ENCODE data around the gene NXPE4. TPM values are rescaled to one million over a fixed set of nuclear protein-coding genes. Genes with fewer than 3 reads are reported as not detected.

NXPE4 gene
- polyA plus RNA-seq, 1 donor from 2014 or later: not detected

DNA sequence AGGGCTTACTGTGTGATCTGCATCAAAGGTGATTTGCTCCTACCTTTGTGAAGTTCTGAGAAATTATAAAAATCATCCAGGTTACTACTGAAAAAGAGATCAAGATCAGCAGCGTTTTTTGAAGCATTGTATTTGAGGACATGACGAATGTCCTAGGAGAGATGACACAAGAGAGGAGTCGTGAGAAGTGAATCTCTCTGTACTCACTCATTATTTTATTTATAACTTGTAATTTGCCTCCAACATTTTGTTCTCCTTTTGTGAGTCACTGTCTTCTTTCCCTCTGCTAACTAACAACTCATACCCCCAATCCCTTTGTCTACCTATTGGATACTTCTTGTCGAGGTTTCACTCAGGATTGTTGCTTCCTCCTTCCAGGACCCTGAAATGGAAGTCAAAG lies 44.5 kb downstream of the NXPE4 start:
- H3K9me2 ChIP-seq (ENCODE audit: insufficient read depth, low read length): no peaks in the 10 kb centered on the region
- H4K20me1 ChIP-seq (ENCODE audit: insufficient read depth): no peaks in the 10 kb centered on the region
- H3F3A ChIP-seq (ENCODE audit: insufficient read depth, low read length, poor library complexity, severe bottlenecking): no peaks in the 10 kb centered on the region
- H3K4me2 ChIP-seq (ENCODE audit: low read length): no peak overlapping the region
- no peaks in the 10 kb centered on the region for H3K36me3 ChIP-seq (ENCODE audit: insufficient read depth, low read length)
- no peak overlapping the region for H3K27ac ChIP-seq (ENCODE audit: low read length)
- H3K27me3 ChIP-seq (ENCODE audit: insufficient read depth, low read depth, low read length): no peaks in the 10 kb centered on the region
- H3K9me3 ChIP-seq (ENCODE audit: low read length): no peaks in the 10 kb centered on the region
- TF ChIP-seq EZH2 (IDR thresholded peaks at IDR 0.05; ENCODE audit: borderline replicate concordance, insufficient read depth, low read length, poor library complexity, severe bottlenecking) (no peak), TAF1 (IDR thresholded peaks at IDR 0.05; ENCODE audit: low read depth) (no peak), EP300 (conservative IDR thresholded peaks at IDR 0.05; ENCODE audit: poor library complexity, severe bottlenecking) (no peak), SMC3 (conservative IDR thresholded peaks at IDR 0.05; ENCODE audit: poor library complexity) (no peak), POLR2AphosphoS5 (IDR thresholded peaks at IDR 0.05) (no peak), RAD21 (conservative IDR thresholded peaks at IDR 0.05) (no peak), MXI1 (conservative IDR thresholded peaks at IDR 0.05; ENCODE audit: poor library complexity, severe bottlenecking) (no peak)
- TF ChIP-seq, protein P1, sequence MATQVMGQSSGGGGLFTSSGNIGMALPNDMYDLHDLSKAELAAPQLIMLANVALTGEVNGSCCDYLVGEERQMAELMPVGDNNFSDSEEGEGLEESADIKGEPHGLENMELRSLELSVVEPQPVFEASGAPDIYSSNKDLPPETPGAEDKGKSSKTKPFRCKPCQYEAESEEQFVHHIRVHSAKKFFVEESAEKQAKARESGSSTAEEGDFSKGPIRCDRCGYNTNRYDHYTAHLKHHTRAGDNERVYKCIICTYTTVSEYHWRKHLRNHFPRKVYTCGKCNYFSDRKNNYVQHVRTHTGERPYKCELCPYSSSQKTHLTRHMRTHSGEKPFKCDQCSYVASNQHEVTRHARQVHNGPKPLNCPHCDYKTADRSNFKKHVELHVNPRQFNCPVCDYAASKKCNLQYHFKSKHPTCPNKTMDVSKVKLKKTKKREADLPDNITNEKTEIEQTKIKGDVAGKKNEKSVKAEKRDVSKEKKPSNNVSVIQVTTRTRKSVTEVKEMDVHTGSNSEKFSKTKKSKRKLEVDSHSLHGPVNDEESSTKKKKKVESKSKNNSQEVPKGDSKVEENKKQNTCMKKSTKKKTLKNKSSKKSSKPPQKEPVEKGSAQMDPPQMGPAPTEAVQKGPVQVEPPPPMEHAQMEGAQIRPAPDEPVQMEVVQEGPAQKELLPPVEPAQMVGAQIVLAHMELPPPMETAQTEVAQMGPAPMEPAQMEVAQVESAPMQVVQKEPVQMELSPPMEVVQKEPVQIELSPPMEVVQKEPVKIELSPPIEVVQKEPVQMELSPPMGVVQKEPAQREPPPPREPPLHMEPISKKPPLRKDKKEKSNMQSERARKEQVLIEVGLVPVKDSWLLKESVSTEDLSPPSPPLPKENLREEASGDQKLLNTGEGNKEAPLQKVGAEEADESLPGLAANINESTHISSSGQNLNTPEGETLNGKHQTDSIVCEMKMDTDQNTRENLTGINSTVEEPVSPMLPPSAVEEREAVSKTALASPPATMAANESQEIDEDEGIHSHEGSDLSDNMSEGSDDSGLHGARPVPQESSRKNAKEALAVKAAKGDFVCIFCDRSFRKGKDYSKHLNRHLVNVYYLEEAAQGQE (IDR thresholded peaks at IDR 0.05; ENCODE audit: borderline replicate concordance): no peak
- TF ChIP-seq, protein P2, sequence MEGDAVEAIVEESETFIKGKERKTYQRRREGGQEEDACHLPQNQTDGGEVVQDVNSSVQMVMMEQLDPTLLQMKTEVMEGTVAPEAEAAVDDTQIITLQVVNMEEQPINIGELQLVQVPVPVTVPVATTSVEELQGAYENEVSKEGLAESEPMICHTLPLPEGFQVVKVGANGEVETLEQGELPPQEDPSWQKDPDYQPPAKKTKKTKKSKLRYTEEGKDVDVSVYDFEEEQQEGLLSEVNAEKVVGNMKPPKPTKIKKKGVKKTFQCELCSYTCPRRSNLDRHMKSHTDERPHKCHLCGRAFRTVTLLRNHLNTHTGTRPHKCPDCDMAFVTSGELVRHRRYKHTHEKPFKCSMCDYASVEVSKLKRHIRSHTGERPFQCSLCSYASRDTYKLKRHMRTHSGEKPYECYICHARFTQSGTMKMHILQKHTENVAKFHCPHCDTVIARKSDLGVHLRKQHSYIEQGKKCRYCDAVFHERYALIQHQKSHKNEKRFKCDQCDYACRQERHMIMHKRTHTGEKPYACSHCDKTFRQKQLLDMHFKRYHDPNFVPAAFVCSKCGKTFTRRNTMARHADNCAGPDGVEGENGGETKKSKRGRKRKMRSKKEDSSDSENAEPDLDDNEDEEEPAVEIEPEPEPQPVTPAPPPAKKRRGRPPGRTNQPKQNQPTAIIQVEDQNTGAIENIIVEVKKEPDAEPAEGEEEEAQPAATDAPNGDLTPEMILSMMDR (IDR thresholded peaks at IDR 0.05; ENCODE audit: poor library complexity, severe bottlenecking): no peak
- no peak overlapping the region for H3K4me3 ChIP-seq (ENCODE audit: low read length)
- H3K9ac ChIP-seq (ENCODE audit: low read length): no peak overlapping the region
- H2AFZ ChIP-seq (ENCODE audit: low read depth, low read length): no peak overlapping the region
- H3K79me2 ChIP-seq (replicated peaks; ENCODE audit: insufficient read depth, low read length): no peaks in the 10 kb centered on the region

DNA sequence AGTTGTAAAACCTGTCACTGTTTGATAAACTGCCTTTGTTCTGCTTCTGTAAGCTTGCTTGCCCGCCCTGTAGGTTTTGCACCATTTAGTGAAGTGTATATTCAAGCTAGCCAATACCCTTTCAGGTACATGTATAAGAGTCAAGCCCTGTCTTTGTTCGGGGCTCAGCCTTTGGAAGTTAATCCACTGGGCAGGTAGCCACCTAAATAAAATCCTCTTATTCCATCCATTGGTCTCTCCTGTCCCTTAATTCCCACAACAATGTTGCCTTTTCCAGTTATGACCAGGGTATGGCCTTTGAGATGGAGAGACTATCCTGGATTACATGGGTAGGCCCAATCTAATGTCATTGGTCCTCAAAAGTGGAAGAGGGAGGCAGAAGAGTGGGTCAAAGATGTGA lies 69.9 kb downstream of the NXPE4 start:
- Histone ChIP-seq H3K4me2 (ENCODE audit: low read length) (no peak overlapping the region), H3K27ac (ENCODE audit: low read length) (no peak overlapping the region), H3K36me3 (ENCODE audit: insufficient read depth, low read length) (no peaks in the 10 kb centered on the region), H3K79me2 (replicated peaks; ENCODE audit: insufficient read depth, low read length) (no peaks in the 10 kb centered on the region), H3F3A (ENCODE audit: insufficient read depth, low read length, poor library complexity, severe bottlenecking) (no peaks in the 10 kb centered on the region), H3K9ac (ENCODE audit: low read length) (no peak overlapping the region), H3K9me2 (ENCODE audit: insufficient read depth, low read length) (no peaks in the 10 kb centered on the region), H3K27me3 (ENCODE audit: insufficient read depth, low read depth, low read length) (no peaks in the 10 kb centered on the region), H4K20me1 (ENCODE audit: insufficient read depth) (no peaks in the 10 kb centered on the region), H3K9me3 (ENCODE audit: low read length) (no peaks in the 10 kb centered on the region), H3K4me3 (ENCODE audit: low read length) (no peak overlapping the region), H2AFZ (ENCODE audit: low read depth, low read length) (no peak overlapping the region)
- TF ChIP-seq RAD21 (conservative IDR thresholded peaks at IDR 0.05) (no peak), MXI1 (conservative IDR thresholded peaks at IDR 0.05; ENCODE audit: poor library complexity, severe bottlenecking) (no peak), POLR2AphosphoS5 (IDR thresholded peaks at IDR 0.05) (no peak)
- TF ChIP-seq, protein P1 (IDR thresholded peaks at IDR 0.05; ENCODE audit: borderline replicate concordance): no peak
